Psoas muscle (tissue), 8 donors: ENCODE results near the gene KIRREL3. TPM values are rescaled to one million over a fixed set of nuclear protein-coding genes. Genes with fewer than 3 reads are reported as not detected.

Experiments
- ATAC-seq, 4 donors: fragments of 200-7000 bp; cut with Tn5 transposase; one replicate each; pipeline ENCODE4 v1.9.1; 2020; ENCODE audit warnings: moderate library complexity in 3 of 4, mild to moderate bottlenecking in 2 of 4
- DNase-seq, 2 donors: peaks; one replicate each; pipeline ENCODE4 v3.0.0-alpha.2; 2020
- H3K27ac ChIP-seq: fragments of 200-600 bp; one replicate; pipeline ENCODE4 v1.8.0; 2022
- H3K27me3 ChIP-seq, 3 donors: fragments of 200-600 bp in 1 of 3; one replicate each; pipeline versions ENCODE4 v1.6.1 to v1.8.0; 2013 to 2022; ENCODE audit warnings: low read length in 2 of 3, mild to moderate bottlenecking in 2 of 3, moderate library complexity in 1 of 3; ENCODE audit not compliant: insufficient read depth in 3 of 3
- H3K36me3 ChIP-seq, 2 donors: fragments of 200-600 bp in 1 of 2; one replicate each; pipeline versions ENCODE4 v1.6.1 to v1.8.0; 2013 to 2022; ENCODE audit warnings: low read depth in 1 of 2, mild to moderate bottlenecking in 1 of 2, moderate library complexity in 1 of 2; ENCODE audit not compliant: insufficient read depth in 1 of 2
- H3K4me1 ChIP-seq: fragments of 200-600 bp; one replicate; pipeline ENCODE4 v1.8.0; 2022
- H3K4me3 ChIP-seq: fragments of 200-600 bp; one replicate; pipeline ENCODE4 v1.8.0; 2022; ENCODE audit warnings: mild to moderate bottlenecking
- H3K9me3 ChIP-seq: fragments of 200-600 bp; one replicate; pipeline ENCODE4 v1.8.0; 2022
- WGBS, 3 donors: extraction: QIAGEN DNeasy Blood & Tissue Kit; methylation state at CpG; one replicate each; pipeline versions ENCODE4 v1.1.6 to v1.1.7; 2013; 5-methylcytosine and 5-hydroxymethylcytosine counted together
- intact Hi-C, 2 donors: fragments of 100-400 bp; cut with DNase I; formaldehyde crosslinking; loops; one replicate each; pipeline versions ENCODE4 v1.11.0 to v1.14.2; 2022
- polyA plus RNA-seq, 3 donors: library from polyadenylated mRNA; stranded (reverse); fragments of 200-250 nt; gene quantifications; one replicate each; pipeline ENCODE4 v1.2.3, GENCODE V29; 2013
- total RNA-seq, 4 donors: library from RNA; stranded (reverse); fragmentation: NEBNext Ultra II Directional in 2 of 4; extraction: Animal tissue kit (Norgen Biotek cat#: 25700) in 2 of 4; gene quantifications; one replicate each; pipeline versions ENCODE4 v1.2.1 to v1.2.4, GENCODE V29; 2021 to 2023
- TF ChIP-seq, protein P1 (sequence below): fragments of 200-600 bp; IDR thresholded peaks from one replicate; pipeline ENCODE4 v1.8.0; 2022; ENCODE audit warnings: antibody characterized with exemption
- donor health status: healthy with polysubstance abuse.
- donor health status: DM: no; HTN: no; CAD: no; lungs with moderate emphysema.
- donor health status: Bipolar disorder and iron deficiency.
- donor health status: healthy.
- donor health status: DM: yes; HTN: yes; CAD: no.
- donor health status: DM: no; HTN: no; CAD: no.
- donor health status: DM: no; HTN: no; CAD: no.
- donor health status: DM: yes; HTN: yes; CAD: no.

The KIRREL3 gene
- total and polyA plus RNA-seq, 7 donors, result 0.04 TPM; not detected in 6

DNA sequence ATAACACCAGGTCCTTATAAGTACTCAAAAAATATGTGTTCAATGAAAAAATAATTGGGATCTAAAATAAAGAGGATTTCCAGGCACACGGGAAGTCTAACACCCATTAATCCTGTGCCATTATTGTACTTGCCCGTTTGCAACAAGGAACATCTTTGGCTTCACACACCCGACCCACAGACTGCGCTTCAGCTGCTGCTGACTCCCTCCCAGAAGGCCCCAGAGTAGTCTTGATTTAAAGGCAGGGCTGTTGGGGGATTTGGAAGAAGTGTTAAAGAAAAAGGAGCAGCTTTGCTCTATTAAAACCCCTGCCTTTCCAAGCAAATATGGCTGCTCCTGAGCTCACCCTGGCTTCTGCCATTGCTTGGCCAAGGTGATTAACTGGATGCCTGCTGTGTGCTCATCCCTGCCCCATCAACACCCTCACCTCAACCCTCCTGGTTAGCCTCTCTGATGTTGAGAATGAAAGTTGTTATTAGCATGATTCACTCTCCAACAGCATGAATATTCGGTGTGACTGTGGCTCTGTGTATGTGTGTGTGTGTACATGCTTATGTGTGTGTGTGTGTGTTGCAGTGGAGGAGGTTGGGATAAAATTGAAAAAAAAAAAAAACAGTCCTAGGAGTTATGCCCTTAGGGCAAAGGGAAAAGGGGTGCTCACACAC lies 76.1 kb downstream of the KIRREL3 start:
- H3K4me1 ChIP-seq, result no peaks in the 10 kb centered on the region
- ATAC-seq (no peak), DNase-seq (no peak)
- H3K9me3 ChIP-seq, result no peaks in the 10 kb centered on the region
- no peak overlapping the region for H3K27ac ChIP-seq
- no peaks in the 10 kb centered on the region for H3K36me3 ChIP-seq
- peaks cover 0 to 6% (median 5%) of the 10 kb centered on the region in 3 donors for H3K27me3 ChIP-seq
- no peak overlapping the region for H3K4me3 ChIP-seq
- 49 to 56% (median 54%) methylated on average over 5 of the region's 5 CpGs for WGBS, 3 donors
- TF ChIP-seq, protein P1, sequence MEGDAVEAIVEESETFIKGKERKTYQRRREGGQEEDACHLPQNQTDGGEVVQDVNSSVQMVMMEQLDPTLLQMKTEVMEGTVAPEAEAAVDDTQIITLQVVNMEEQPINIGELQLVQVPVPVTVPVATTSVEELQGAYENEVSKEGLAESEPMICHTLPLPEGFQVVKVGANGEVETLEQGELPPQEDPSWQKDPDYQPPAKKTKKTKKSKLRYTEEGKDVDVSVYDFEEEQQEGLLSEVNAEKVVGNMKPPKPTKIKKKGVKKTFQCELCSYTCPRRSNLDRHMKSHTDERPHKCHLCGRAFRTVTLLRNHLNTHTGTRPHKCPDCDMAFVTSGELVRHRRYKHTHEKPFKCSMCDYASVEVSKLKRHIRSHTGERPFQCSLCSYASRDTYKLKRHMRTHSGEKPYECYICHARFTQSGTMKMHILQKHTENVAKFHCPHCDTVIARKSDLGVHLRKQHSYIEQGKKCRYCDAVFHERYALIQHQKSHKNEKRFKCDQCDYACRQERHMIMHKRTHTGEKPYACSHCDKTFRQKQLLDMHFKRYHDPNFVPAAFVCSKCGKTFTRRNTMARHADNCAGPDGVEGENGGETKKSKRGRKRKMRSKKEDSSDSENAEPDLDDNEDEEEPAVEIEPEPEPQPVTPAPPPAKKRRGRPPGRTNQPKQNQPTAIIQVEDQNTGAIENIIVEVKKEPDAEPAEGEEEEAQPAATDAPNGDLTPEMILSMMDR, result no peak
- intact Hi-C loops, result no loop called here

DNA sequence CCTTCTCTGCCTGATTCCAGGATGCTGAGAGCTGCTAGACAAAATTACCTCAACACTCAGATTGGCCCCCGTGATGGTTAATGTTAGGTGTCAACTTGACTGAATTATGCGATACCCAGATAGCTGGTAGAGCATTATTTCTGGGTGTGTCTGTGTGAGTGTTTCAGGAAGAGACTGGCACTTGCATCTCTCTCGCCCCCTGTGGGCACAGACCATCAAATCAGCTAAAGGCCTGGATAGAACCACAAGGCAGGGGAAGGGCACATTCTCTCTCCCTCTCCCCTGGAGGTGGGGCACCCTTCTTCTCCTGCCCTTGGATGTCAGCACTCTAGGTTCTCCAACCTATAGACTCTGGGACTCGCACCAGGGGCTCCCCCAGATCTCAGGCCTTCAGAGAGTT lies 79.7 kb downstream of the KIRREL3 start:
- Histone ChIP-seq H3K9me3 (no peaks in the 10 kb centered on the region), H3K27ac (no peak overlapping the region), H3K27me3 (peaks cover 0 to 6% (median 0%) of the 10 kb centered on the region in 3 donors), H3K4me3 (no peak overlapping the region), H3K36me3 (no peaks in the 10 kb centered on the region), H3K4me1 (no peaks in the 10 kb centered on the region)
- WGBS, 3 donors, result 87 to 92% (median 88%) methylated on average over 4 of the region's 4 CpGs
- intact Hi-C loops, result no loop called here
- ATAC-seq, result no peak
- TF ChIP-seq, protein P1, result no peak
- DNase-seq, result no peak

DNA sequence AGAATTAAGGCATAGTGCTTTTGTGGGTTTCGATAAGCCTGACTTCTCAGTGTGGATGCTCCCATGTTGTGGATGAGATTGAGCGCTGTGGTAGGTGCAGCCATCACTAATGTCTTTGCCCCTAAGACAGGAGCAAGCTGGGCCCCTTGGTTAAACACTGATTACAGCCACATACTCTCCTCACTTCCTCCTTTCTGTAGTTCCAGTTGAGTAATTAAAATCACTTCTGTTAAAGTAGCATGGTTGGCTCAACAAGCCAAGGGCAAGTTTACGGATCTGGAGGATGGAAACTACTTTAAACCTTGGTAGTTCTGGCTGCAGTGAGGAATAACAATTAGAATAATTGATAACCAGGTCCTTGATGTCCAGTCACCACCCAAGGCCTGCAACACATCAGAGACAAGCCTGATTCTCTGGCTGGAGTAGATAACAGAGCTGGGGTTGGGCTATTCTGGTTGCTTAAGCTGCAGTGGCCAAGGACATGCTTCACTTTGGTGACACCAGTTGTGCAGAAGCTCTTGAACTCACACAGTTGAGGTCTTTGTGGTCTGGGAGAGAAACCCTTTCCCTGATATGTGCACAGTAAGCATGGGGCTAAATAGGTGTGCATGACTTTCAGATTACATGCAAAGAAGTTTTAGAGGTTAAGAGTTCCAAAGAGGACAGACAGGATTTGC lies 81.3 kb downstream of the KIRREL3 start:
- ATAC-seq (no peak), DNase-seq (no peak)
- 86 to 93% (median 92%) methylated on average over 3 of the region's 3 CpGs for WGBS, 3 donors
- Histone ChIP-seq H3K27me3 (no peaks in the 10 kb centered on the region), H3K4me3 (no peak overlapping the region), H3K4me1 (no peaks in the 10 kb centered on the region), H3K9me3 (no peaks in the 10 kb centered on the region), H3K36me3 (no peaks in the 10 kb centered on the region), H3K27ac (no peak overlapping the region)
- TF ChIP-seq, protein P1, result no peak
- intact Hi-C loops, result no loop called here

DNA sequence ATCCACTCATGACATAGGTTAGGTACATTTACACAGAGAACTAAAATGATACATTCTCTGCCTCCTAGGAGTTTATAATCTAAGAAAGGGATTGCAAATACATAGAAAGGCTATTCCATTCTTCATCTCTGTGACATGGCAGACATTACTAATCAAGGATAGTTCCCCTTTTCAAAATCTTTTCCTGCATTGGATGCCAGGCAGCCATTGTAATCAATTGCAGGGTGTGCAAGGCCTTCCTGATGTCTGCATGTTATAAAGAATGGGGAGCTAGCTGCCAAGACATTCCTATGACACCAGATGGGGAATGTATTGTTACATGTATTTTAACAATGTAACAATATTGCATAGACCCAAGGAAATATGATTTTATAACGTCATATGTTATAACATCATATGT lies 82.0 kb downstream of the KIRREL3 start:
- H3K27me3 ChIP-seq, result no peaks in the 10 kb centered on the region
- H3K4me1 ChIP-seq, result no peaks in the 10 kb centered on the region
- TF ChIP-seq, protein P1, result no peak
- intact Hi-C loops, result no loop called here
- ATAC-seq (no peak), DNase-seq (no peak)
- no peak overlapping the region for H3K4me3 ChIP-seq
- 56 to 74% (median 69%) methylated on average over 1 of the region's 1 CpG for WGBS, 3 donors
- no peaks in the 10 kb centered on the region for H3K36me3 ChIP-seq
- H3K27ac ChIP-seq, result no peak overlapping the region
- H3K9me3 ChIP-seq, result no peaks in the 10 kb centered on the region
